GM19025 (cell line): ENCODE measurements around the gene CELF5.

Experiments
- ATAC-seq: cut with Tn5 transposase; IDR thresholded peaks from one replicate; pipeline ENCODE4 v1.9.1; 2021; ENCODE audit warnings: mild to moderate bottlenecking, low read depth, moderate library complexity; ENCODE audit not compliant: unreplicated experiment

Gene CELF5

DNA sequence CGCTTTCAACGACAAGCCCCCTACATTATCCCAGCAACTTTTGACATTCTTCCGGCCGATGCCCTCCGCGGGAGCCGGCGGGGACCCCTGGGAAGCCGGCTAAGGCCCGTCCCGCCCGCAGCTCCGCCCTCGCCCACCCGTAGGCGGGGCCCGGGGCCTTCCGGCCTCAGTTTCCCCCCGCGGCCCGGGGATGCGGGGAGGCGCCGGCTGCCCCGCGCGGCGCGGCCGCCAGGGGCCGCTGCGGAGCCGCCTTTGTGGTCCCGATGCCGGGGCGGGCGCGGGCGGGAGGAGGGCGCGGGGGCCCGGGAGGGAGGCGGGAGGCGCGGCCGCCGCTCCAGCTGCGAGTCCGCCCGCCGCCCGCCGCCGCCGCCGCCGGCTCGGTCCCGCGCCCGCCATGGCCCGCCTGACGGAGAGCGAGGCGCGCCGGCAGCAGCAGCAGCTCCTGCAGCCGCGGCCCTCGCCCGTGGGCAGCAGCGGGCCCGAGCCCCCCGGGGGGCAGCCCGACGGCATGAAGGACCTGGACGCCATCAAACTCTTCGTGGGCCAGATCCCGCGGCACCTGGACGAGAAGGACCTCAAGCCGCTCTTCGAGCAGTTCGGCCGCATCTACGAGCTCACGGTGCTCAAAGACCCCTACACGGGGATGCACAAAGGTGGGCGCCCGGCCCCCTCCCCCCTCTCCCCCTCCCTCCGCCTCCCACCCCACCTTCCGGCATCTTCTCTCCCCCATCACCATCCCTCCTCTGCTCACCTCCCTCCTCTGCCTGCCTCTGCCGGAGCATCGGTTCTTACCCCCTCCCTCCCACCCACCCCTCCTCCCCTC is at the start of gene CELF5:
CELF5 (plus strand) TSS at position 316 of the 823 bp plus-strand sequence; CDS start at position 395, 79 bp downstream.
- no peak for ATAC-seq

DNA sequence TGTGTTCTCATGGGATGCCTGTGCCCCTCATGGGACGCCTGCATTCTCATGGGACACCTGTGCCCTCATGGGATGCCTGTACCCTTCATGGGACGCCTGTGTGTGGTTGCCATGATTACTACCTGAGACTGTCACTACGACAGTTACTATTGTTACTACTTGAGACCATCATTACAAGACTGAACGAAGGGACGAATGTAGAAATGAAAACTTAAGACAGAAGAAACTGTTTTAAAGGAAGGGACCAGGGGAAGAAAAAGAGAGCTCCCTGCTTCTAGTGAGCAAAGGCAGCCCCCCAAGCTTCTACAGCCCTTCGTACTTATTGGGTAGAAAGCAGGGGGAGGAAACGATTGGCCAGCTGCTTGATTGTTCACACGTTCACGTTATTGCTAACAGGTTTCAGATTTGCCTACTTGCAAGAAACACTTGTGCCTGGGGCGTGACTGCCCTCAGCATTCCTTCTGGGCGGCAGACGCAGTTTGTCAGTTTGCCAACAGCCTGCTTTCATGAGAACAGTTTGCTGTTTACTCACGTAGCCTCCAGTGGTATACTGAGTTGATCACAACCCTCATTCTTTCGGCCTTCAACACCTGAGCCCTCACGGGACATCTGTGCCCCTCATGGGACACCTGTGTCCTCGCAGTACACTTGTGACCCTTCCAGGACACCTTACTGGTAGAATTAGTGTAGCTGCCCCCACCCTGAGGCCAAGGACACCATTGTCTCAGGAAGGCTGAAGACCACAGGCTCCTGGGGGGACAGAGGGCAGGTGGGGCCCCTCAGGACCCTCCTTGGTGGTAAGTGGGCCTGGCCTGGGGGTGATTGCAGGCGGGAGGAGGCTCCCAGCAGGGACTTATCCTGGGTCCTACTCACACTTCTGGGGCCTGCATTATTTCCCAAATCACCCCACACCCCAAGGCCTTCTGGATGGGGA is 48.4 kb upstream of the CELF5 start:
- ATAC-seq: no peak

DNA sequence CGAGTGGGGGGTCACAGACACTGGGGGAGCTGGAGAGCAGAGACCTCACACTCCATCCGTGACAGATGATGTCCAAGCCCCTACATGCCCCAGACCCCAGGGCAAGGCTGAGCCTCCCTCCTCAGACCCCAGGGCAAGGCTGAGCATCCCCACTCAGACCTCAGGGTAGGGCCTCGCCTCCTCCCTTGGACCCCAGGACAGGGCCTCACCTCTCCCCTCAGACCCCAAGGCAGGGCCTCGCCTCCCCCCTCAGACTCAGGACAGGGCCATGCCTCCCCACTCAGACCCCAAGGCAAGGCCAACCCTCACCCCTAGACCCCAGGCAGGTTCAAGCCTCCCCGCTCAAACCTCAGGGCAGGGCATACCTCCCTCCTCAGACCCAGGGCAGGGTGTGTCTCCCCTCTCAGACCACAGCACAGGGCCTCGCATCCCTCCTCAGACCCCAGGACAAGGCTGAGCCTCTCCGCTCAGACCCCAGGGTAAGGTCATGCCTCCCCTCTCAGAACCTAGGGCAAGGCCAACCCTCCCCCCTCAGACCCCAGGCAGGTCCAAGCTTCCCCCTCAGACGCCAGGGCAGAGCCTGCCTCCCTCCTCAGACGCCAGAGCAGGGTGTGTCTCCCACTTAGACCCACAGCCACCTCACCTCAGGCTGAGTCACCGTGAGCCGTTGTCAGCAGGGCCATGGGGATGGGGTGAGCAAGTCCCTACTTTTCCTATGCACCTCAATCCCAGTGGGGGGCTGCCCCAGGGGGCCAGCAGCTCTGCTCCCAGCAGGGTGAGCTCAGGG is 47.6 kb upstream of the CELF5 start:
- ATAC-seq: no peak

DNA sequence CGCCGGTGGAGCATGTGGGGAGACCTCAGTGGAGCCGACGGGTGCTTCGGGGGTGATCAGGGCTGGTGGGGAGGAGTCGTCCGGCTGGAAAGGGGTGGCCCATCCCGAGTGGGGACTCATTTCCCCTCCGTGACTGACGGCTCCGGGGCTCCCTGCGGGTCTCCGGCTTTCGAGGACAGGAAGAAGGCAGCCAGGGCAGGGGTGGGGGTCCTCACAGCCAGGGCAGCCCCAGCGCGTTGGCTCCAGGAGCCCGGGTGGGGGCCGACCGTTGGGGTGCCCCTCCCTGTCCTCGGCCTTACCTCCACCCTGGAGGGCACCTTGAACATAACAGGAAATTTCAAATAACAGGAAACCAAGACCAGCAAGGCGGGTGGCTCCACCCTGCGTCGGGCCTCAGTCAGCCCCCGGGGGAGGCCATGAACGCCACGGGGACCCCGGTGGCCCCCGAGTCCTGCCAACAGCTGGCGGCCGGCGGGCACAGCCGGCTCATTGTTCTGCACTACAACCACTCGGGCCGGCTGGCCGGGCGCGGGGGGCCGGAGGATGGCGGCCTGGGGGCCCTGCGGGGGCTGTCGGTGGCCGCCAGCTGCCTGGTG is 46.0 kb upstream of the CELF5 start, which contains the start of gene S1PR4:
S1PR4 (plus strand) TSS at position 393 of the 596 bp plus-strand sequence; CDS start at position 417, 24 bp downstream.
- peak; percentile 38 for ATAC-seq

DNA sequence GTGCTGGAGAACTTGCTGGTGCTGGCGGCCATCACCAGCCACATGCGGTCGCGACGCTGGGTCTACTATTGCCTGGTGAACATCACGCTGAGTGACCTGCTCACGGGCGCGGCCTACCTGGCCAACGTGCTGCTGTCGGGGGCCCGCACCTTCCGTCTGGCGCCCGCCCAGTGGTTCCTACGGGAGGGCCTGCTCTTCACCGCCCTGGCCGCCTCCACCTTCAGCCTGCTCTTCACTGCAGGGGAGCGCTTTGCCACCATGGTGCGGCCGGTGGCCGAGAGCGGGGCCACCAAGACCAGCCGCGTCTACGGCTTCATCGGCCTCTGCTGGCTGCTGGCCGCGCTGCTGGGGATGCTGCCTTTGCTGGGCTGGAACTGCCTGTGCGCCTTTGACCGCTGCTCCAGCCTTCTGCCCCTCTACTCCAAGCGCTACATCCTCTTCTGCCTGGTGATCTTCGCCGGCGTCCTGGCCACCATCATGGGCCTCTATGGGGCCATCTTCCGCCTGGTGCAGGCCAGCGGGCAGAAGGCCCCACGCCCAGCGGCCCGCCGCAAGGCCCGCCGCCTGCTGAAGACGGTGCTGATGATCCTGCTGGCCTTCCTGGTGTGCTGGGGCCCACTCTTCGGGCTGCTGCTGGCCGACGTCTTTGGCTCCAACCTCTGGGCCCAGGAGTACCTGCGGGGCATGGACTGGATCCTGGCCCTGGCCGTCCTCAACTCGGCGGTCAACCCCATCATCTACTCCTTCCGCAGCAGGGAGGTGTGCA is 45.3 kb upstream of the CELF5 start:
- peak; percentile 16 for ATAC-seq

DNA sequence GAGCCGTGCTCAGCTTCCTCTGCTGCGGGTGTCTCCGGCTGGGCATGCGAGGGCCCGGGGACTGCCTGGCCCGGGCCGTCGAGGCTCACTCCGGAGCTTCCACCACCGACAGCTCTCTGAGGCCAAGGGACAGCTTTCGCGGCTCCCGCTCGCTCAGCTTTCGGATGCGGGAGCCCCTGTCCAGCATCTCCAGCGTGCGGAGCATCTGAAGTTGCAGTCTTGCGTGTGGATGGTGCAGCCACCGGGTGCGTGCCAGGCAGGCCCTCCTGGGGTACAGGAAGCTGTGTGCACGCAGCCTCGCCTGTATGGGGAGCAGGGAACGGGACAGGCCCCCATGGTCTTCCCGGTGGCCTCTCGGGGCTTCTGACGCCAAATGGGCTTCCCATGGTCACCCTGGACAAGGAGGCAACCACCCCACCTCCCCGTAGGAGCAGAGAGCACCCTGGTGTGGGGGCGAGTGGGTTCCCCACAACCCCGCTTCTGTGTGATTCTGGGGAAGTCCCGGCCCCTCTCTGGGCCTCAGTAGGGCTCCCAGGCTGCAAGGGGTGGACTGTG is 44.6 kb upstream of the CELF5 start:
- ATAC-seq: no peak

DNA sequence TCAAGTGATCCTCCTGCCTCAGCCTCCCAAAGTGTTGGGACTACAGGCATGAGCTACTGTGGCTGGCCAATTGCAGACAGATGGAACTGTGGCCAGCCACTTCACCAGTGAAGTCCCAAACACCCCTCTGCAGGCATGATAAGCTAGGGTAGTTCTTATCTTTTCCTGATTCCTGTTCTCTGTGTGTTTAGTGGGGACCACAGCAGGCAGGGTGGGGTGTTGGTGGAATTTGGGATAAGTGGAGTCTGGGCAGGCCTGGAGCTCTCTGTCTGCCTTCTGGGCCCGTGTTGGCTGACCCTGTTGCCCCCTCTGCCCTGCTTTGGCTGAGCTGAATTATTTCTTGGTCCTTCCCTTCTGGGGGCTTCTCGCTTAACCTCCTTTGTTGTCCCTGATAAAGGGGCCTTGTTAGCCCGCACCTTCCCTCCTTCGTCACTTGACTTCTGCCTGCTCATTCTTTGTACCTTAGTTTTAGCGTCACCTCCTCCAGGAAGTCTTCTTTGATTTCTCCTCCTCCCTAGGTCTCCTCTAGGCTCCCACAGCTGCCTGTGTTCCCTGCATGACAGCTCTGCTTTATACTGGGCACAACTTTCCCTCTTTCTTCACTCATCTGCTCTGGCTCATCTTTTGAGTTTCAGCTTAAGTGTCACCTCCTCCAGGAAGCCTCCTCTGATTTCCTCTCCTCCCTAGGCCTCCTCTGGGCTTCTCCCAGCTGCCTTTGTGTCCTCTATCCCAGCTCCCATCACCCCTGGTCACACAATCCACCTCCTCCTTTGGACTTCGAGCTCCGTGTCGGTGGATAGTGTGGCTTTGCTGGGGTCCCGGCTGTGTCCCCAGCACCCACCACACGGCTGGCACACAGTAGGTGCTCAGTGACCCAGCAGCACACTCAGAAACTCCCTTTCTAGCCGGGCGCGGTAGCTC is 40.5 kb upstream of the CELF5 start:
- ATAC-seq: no peak

DNA sequence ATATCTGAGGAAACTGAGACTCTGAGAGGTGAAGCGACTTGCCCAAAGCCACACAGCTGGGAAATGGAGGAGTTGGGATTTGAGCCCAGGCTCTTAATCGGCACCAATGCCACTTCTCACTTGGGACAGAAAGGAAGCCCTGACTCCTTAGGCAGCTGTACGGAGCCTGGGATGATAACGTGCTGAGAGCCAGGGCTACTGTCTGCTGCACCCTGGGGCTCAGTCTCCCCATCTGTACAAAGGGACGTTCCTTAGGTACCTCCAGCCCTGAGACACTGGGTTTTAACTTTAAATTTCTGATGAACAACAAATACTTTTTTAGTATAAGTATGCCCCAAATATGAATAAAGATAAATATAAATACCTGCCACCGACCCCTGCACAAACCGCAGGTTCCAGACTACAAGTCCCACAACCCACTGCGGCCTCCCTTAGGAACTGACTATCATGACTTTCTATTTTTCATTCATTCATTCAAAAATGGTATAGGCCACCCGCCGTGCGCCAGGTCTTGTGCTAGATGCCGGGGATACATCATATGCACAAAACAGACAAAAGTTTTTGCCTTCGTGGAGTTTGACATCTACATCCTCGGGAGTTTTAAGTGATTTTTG is 39.5 kb upstream of the CELF5 start:
- peak; percentile 4 for ATAC-seq

DNA sequence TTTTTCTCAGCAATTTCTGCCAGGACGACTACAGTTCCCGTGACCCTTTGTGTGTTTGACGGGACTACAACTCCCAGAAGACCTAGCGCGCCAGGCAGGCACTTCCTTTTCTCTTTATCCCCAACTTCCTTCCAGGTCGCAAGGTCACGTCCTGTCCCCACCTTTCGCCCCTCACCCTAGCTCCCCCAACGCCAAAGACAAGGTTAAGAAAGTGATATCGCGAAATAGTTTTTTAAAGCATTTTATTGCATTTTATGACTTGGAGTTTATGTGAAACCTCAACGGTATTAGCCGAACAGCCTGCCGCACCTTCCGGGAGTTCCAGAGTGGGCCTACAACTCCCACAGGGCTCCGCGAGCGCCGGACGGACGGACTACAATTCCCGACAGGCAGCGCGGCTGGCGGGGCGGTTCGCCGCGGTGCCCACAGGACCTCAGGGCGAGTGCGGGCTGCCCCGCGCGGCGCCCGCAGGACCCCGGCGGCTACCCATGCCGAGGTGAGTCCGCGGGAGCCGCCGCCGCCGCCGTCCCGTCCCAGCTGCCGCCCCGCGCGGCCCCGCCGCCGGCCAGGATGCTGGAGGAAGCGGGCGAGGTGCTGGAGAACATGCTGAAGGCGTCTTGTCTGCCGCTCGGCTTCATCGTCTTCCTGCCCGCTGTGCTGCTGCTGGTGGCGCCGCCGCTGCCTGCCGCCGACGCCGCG is 38.9 kb upstream of the CELF5 start, which contains the start of gene NCLN:
NCLN (plus strand) TSS at position 470 of the 699 bp plus-strand sequence; CDS start at position 571, 101 bp downstream.
- peak; percentile 75 for ATAC-seq

DNA sequence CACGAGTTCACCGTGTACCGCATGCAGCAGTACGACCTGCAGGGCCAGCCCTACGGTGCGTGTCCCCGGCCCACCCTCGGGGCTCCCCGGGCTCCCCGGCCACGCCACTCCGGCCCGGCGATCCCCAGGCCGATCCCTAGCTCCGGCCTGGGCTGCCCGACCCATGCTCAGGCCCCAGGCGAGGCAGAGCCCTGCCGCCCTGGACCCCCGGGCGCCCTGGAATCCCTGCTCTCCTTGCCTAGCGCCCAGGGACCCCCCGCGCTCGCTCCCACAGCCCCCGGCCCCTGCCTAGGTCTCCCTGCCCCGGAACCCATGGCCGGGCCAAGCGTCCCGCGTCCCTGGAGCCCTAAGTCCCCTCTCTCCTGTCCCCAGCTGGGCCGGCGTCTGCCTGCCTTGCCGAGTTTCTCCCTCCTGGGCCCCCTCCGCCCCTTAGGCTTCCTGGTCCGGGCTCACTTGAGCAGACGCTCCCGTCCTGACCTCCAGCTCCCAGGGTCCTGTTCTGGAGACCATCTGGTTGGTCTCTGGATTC is 38.2 kb upstream of the CELF5 start:
- no peak for ATAC-seq

DNA sequence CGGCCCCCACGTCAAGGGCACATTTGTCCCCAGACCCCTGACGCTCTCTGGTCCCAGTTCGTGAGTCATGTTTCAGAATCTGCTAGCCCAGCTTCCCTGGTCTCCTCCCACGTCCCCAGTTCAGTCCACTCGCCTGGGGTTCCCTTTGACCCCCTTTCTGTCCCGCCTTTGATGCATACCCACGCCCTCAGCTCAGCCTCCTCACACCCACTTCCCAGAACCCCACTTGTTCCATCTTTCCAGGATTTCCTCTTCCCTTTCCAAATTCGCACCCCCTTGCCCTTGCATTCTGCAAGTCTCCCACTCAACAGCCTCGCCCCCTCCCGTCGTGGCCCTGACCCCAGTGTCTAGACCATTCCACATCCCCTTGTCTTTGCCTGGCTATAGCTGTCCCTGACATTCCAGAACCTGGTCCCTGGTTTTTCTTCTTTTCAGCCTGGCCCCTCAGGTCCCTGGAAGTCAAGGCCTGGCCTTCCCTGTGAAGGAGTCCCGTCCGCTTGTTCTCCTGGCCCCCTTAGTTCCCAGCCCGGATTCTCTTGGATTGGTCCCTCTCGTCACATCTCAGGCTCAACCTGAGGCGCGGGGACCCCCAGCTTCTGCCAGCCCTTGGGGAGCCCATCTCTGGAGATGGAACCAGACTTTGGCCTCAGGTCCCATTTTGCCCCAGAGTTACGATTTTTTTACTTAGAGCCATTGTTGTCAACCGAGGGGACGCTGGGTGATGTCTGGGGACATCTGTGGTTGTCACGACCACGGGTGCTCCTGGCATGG is 37.4 kb upstream of the CELF5 start:
- ATAC-seq: no peak

DNA sequence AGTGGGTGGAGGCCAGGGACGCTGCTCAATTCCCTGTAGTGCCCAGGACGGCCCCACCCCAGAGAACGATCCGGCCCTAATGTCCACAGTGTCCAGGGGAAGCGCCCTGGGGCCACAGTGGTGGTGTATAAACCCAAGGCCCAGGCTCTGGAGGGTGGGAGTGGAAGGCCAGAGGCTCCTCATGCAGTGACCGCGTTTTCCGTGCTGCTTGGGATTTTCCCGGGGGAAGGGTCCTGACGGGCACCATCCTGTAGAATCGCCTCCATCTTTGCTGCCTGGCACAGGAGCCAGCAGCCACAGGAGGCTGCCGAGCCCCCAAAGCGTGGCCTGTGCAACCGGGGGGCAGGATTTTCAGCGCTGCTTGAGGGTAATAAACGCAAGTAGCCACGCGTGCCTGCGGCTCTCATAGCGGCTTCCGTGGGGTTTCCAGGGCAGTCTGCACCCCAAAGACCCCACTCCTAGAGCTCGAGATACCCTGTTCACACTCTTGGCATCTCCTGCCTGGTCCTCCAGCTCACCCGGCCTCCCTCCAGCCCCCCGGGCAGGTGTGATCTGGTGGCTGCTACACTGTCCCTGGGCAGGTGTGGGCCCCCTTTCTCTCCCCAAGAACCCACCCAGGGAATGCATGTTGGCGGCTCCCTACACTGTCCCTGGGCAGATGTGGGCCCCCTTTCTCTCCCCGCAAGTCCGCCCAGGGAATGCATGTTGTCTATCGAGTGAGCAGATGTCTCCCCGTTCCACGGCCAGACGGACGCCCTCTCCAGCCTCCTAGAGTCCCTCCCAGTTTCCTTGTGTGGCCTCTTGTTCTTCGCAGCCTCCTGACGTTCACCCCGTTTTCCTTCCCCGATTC is 36.6 kb upstream of the CELF5 start:
- no peak for ATAC-seq

DNA sequence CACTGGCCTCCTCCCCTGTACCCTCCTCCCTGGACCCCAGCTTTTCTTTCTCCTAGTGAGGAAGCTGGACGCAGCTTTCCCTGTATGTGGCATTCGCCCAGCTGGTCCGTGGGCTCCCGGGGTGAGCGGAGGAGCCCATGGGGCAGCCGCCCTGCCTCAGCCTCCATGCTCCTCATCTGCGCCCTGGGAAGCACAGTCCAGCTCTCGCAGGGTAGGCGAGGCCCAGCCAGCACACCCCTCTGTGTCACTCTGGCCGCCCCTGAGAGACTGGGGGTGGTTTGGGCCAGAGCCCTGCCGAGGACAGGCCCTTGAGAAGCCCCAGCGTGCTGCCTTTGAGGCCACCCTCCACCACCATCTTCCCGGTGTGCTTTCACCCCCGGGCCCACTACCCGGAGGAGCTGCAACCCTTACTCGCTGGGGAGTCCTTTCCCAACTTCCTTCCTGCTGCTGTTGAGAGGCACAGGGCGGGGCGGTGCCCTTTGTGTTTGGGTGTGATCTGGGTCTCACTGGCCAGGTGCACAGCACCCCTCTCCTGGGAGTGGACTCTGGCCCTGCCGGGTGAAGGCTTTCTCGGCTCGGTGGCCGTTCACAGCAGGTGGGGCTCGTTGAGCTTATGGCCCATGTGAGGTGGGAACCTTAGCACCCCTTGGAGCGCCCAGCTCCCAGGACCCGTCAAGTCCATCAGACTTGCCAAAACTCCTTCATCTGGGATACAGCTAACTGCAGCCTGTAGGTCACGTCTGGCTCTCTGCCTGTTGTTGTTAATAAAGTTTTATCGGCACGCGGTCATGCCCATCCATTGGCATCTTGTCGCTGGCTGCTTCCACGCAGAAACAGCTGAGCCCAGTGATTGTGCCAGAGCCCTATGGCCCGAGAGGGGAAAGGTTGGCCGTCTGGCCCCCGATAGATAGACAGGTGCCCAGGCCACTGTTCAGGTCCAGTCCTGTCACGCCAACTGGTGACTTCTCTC is 35.5 kb upstream of the CELF5 start:
- no peak for ATAC-seq
